SK-N-SH (cell line): ENCODE data around the gene ARGLU1. TPM values are rescaled to one million over a fixed set of nuclear protein-coding genes. Genes with fewer than 3 reads are reported as not detected.

ENCODE experiments used
- CTCF ChIA-PET: fragments of 300-600, 350-600 bp; formaldehyde crosslinking; extraction: SDS; loops from one replicate; lab custom pipeline; 2021; lab: Yijun Ruan, JAX
- POLR2A ChIA-PET: fragments of 350-600 bp; sonication (Branson Sonifier 250); formaldehyde crosslinking; extraction: SDS; loops from one replicate; lab custom pipeline; 2020; ENCODE audit warnings: antibody characterized with exemption, inconsistent platforms; lab: Yijun Ruan, JAX
- DNase-seq: peaks from one replicate; pipeline ENCODE4 v3.0.0; 2012
- H2AFZ ChIP-seq: fragments of 200-600 bp; sonication (generic); 2 replicates; pipeline ENCODE4 v1.8.1; 2016; ENCODE audit warnings: antibody characterized with exemption, mild to moderate bottlenecking, low read depth
- H3F3A ChIP-seq: fragments of 200-600 bp; sonication (generic); replicated peaks from 2 replicates; pipeline ENCODE3; 2016; ENCODE audit warnings: antibody characterized with exemption, mild to moderate bottlenecking; ENCODE audit not compliant: insufficient read depth
- H3K27ac ChIP-seq, 2 experiments: fragments of 200-500 bp in 1 of 2; fragments of 200-600 bp in 1 of 2; sonication (Bioruptor generic) in 1 of 2; sonication (generic), shearing (Covaris generic) in 1 of 2; 2 replicates each; pipeline versions ENCODE4 v1.5.1 to v1.6.1; 2014 to 2016; ENCODE audit warnings: low read depth in 2 of 2, inconsistent platforms in 1 of 2, low read length in 1 of 2, mild to moderate bottlenecking in 1 of 2, mixed read lengths in 1 of 2
- H3K27me3 ChIP-seq: fragments of 200-600 bp; sonication (generic), shearing (Covaris generic); 2 replicates; pipeline ENCODE4 v1.6.1; 2016; ENCODE audit warnings: mixed run types; ENCODE audit not compliant: insufficient read depth
- H3K36me3 ChIP-seq, 2 experiments: fragments of 200-500 bp in 1 of 2; fragments of 200-600 bp in 1 of 2; sonication (Bioruptor generic) in 1 of 2; sonication (generic) in 1 of 2; replicated peaks in 1 of 2; 2 replicates each; pipeline versions ENCODE3 to v1.5.1; 2014 to 2016; ENCODE audit warnings: low read length in 1 of 2, mild to moderate bottlenecking in 1 of 2; ENCODE audit not compliant: insufficient read depth in 2 of 2, control insufficient read depth in 1 of 2
- H3K4me1 ChIP-seq, 2 experiments: fragments of 200-500 bp in 1 of 2; fragments of 200-600 bp in 1 of 2; sonication (Bioruptor generic) in 1 of 2; sonication (generic), shearing (Covaris generic) in 1 of 2; 2 replicates each; pipeline versions ENCODE4 v1.5.1 to v1.6.1; 2014 to 2016; ENCODE audit warnings: low read depth in 1 of 2, low read length in 1 of 2, mixed run types in 1 of 2; ENCODE audit not compliant: insufficient read depth in 2 of 2, control insufficient read depth in 1 of 2
- H3K4me2 ChIP-seq: fragments of 200-600 bp; sonication (generic), shearing (Covaris generic); 2 replicates; pipeline ENCODE4 v1.6.1; 2017; ENCODE audit warnings: mixed run types
- H3K4me3 ChIP-seq, 2 experiments: fragments of 200-500 bp in 1 of 2; fragments of 200-600 bp in 1 of 2; sonication (Bioruptor generic) in 1 of 2; sonication (generic), shearing (Covaris generic) in 1 of 2; 2 replicates each; pipeline versions ENCODE4 v1.5.1 to v1.8.1; 2014 to 2016; ENCODE audit warnings: low read depth in 2 of 2, inconsistent platforms in 1 of 2, low read length in 1 of 2, mild to moderate bottlenecking in 1 of 2, mixed read lengths in 1 of 2, moderate library complexity in 1 of 2
- H3K79me2 ChIP-seq: fragments of 200-600 bp; sonication (generic); 2 replicates; pipeline ENCODE4 v1.8.1; 2017; ENCODE audit warnings: mild to moderate bottlenecking; ENCODE audit not compliant: insufficient read depth
- H3K9ac ChIP-seq: fragments of 200-600 bp; sonication (generic); 2 replicates; pipeline ENCODE4 v1.6.1; 2017; ENCODE audit warnings: mixed run types
- H3K9me2 ChIP-seq: fragments of 200-600 bp; sonication (generic); 2 replicates; pipeline ENCODE4 v1.6.1; 2017; ENCODE audit warnings: mixed run types
- H3K9me3 ChIP-seq: fragments of 200-600 bp; sonication (generic); 2 replicates; pipeline ENCODE4 v1.6.1; 2017; ENCODE audit warnings: mixed run types, mild to moderate bottlenecking, moderate library complexity
- H4K20me1 ChIP-seq: fragments of 200-600 bp; sonication (generic); 2 replicates; pipeline ENCODE4 v1.6.1; 2017; ENCODE audit warnings: mild to moderate bottlenecking, mixed run types; ENCODE audit not compliant: insufficient read depth
- CHD2 ChIP-seq: fragments of 150-350 bp; IDR thresholded peaks from 2 replicates; pipeline ENCODE4 v1.6.1; 2018; ENCODE audit warnings: low read length; ENCODE audit not compliant: partially characterized antibody
- CTCF ChIP-seq: fragments of 200-600 bp; sonication (generic); IDR thresholded peaks from 2 replicates; pipeline ENCODE4 v1.6.1; 2017; ENCODE audit warnings: antibody characterized with exemption, mild to moderate bottlenecking, moderate library complexity
- ELF1 ChIP-seq: IDR thresholded peaks from 2 replicates; pipeline ENCODE4 v1.4.0; 2012
- GABPA ChIP-seq: IDR thresholded peaks from 2 replicates; pipeline ENCODE4 v1.4.0; 2012; ENCODE audit warnings: low read depth, mild to moderate bottlenecking
- IRF3 ChIP-seq: fragments of 150-350 bp; IDR thresholded peaks from 2 replicates; pipeline ENCODE4 v1.6.1; 2016; ENCODE audit warnings: mild to moderate bottlenecking, low read depth, low read length
- MXI1 ChIP-seq: IDR thresholded peaks from 2 replicates; pipeline ENCODE4 v1.6.1; 2012; ENCODE audit warnings: mild to moderate bottlenecking, low read depth, low read length, improper control_type of control experiment
- NFIC ChIP-seq: IDR thresholded peaks from 2 replicates; pipeline ENCODE4 v1.4.0; 2012; ENCODE audit warnings: borderline replicate concordance
- POLR2AphosphoS5 ChIP-seq: IDR thresholded peaks from 2 replicates; pipeline ENCODE4 v1.6.1; 2012; ENCODE audit warnings: low read depth, low read length
- RCOR1 ChIP-seq: fragments of 150-350 bp; IDR thresholded peaks from 2 replicates; pipeline ENCODE4 v1.6.1; 2017; ENCODE audit warnings: antibody characterized with exemption, low read length
- REST ChIP-seq: IDR thresholded peaks from 2 replicates; pipeline ENCODE4 v1.6.1; 2012; ENCODE audit warnings: mild to moderate bottlenecking, low read depth, low read length, moderate library complexity
- RXRA ChIP-seq: IDR thresholded peaks from 2 replicates; pipeline ENCODE4 v1.4.0; 2012; ENCODE audit warnings: low read depth, mild to moderate bottlenecking, borderline replicate concordance
- SMC3 ChIP-seq: IDR thresholded peaks from 2 replicates; pipeline ENCODE4 v1.6.1; 2012; ENCODE audit warnings: low read depth, low read length, improper control_type of control experiment
- YY1 ChIP-seq: IDR thresholded peaks from 2 replicates; pipeline ENCODE4 v1.4.0; 2012; ENCODE audit warnings: low read depth, mild to moderate bottlenecking
- WGBS: methylation state at CpG from one replicate; pipeline ENCODE4 v1.1.6; 2017; ENCODE audit warnings: low lambda C conversion rate; 5-methylcytosine and 5-hydroxymethylcytosine counted together
- polyA plus RNA-seq, 3 experiments: library from polyadenylated mRNA; depleted of rRNA; stranded (reverse); fragments of >200 nt; gene quantifications; 2 replicates each; pipeline ENCODE4 v1.2.3, GENCODE V29; 2012
- TF ChIP-seq, protein P1 (sequence below): IDR thresholded peaks from 2 replicates; pipeline ENCODE4 v1.4.0; 2012; ENCODE audit warnings: low read depth, borderline replicate concordance

Gene ARGLU1
- polyA plus RNA-seq, 1 of the 3 experiments (the other 2 are of a cell fraction), result 101 TPM

GRCh38 chr13:106593132-106593531, 25.2 kb upstream of the ARGLU1 start:
- no peak overlapping the region for H2AFZ ChIP-seq

More at GRCh38 chr13:106593132-106593531, 25.2 kb upstream of the ARGLU1 start:
- H3K4me1 ChIP-seq, result peaks cover 0 to 4% of the 10 kb centered on the region in 2 experiments; a peak in 1 of 4 replicates
- H3K4me3 ChIP-seq, result no peak overlapping the region
- H3K9me2 ChIP-seq, result no peaks in the 10 kb centered on the region
- POLR2A ChIA-PET, result no interaction called here
- no peak overlapping the region for H3K4me2 ChIP-seq
- no peak overlapping the region for H3K9ac ChIP-seq
- DNase-seq, result no peak
- no peaks in the 10 kb centered on the region for H3K36me3 ChIP-seq
- TF ChIP-seq ELF1, result no peak
- no peak for TF ChIP-seq RCOR1
- no peak for TF ChIP-seq NFIC
- TF ChIP-seq CTCF, result no peak
- no peak for TF ChIP-seq REST
- no peak for TF ChIP-seq GABPA
- TF ChIP-seq, protein P1, sequence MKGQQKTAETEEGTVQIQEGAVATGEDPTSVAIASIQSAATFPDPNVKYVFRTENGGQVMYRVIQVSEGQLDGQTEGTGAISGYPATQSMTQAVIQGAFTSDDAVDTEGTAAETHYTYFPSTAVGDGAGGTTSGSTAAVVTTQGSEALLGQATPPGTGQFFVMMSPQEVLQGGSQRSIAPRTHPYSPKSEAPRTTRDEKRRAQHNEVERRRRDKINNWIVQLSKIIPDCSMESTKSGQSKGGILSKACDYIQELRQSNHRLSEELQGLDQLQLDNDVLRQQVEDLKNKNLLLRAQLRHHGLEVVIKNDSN, result no peak
- TF ChIP-seq IRF3, result no peak
- TF ChIP-seq MXI1, result no peak
- TF ChIP-seq YY1, result no peak
- no peak for TF ChIP-seq SMC3
- TF ChIP-seq RXRA, result no peak
- no peak for TF ChIP-seq POLR2AphosphoS5
- no peak for TF ChIP-seq CHD2
- 54% methylated on average over 5 of the region's 5 CpGs for whole genome bisulfite sequencing
- no peaks in the 10 kb centered on the region; the same call in 1 of the 2 replicates for H3K27me3 ChIP-seq
- H3F3A ChIP-seq, result no peaks in the 10 kb centered on the region
- no peak overlapping the region for H3K27ac ChIP-seq
- H3K9me3 ChIP-seq, result no peaks in the 10 kb centered on the region
- no peaks in the 10 kb centered on the region for H3K79me2 ChIP-seq
- CTCF ChIA-PET, result no interaction called here
- H4K20me1 ChIP-seq, result no peaks in the 10 kb centered on the region
